ENCODE measurements around the gene MMGT1. TPM values are rescaled to one million over a fixed set of nuclear protein-coding genes. Genes with fewer than 3 reads are reported as not detected.

MMGT1 gene
- total RNA-seq = 10 to 100 TPM; 19.1 to 27.1 (median 23.6) TPM
- 10 to 100 TPM; 12.1 to 30.3 TPM for polyA plus RNA-seq
- long read RNA-seq, donor 1, transcript MMGT1-201 (4 exons, 3,738 nt) = major isoform, 6 of 9 reads
- long read RNA-seq, donor 1, partial matches to known transcripts = 0 of 9 reads
- long read RNA-seq, donor 1, other reads (novel, unspliced or antisense) = 3 of 9 reads
- long read RNA-seq, donor 2, partial matches to known transcripts = 0 of 4 reads
- long read RNA-seq, donor 2, other reads (novel, unspliced or antisense) = 0 of 4 reads
- long read RNA-seq, donor 3, transcript MMGT1-201 (4 exons, 3,738 nt) = major isoform, 16 of 18 reads
- long read RNA-seq, donor 3, partial matches to known transcripts = 0 of 18 reads
- long read RNA-seq, donor 3, other reads (novel, unspliced or antisense) = 2 of 18 reads

- Histone ChIP-seq H3K4me1 (ENCODE audit: insufficient read depth) (no peaks in the 10 kb centered on the region), H3K36me3 (no peaks in the 10 kb centered on the region), H3K27ac (peak within 1 kb of the TSS; percentile 47 to 77), H3K27me3 (no peaks in the 10 kb centered on the region), H3K4me3 (peak within 1 kb of the TSS; percentile 66), H3K9me3 (no peaks in the 10 kb centered on the region)
- intact Hi-C loops (cut with DNase I) = no loop called here
- 34 to 51% (median 38%) methylated on average over 40 to 62 of the region's 65 CpGs for WGBS, 3 donors
- TF ChIP-seq EP300 (IDR thresholded peaks at IDR 0.05) = peak; percentile 31
- TF ChIP-seq CTCF (IDR thresholded peaks at IDR 0.05) = peak in 2 of 3 donors; percentile 10 to 18
- peak; percentile 56 for TF ChIP-seq POLR2A (IDR thresholded peaks at IDR 0.05)
- DNase-seq = peak; percentile 84 to 88 (median 85)
Observed at GRCh38 chrX:135973548-135974278, at the start of gene MMGT1. MMGT1 (minus strand) TSS chrX:135973988; CDS start chrX:135973675, 313 bp downstream.

- WGBS, 3 donors = 36 to 51% (median 47%) methylated on average over 1 of the region's 1 CpG
- Histone ChIP-seq H3K27me3 (no peaks in the 10 kb centered on the region), H3K27ac (no peak overlapping the region), H3K4me3 (no peak overlapping the region), H3K4me1 (ENCODE audit: insufficient read depth) (no peaks in the 10 kb centered on the region), H3K9me3 (no peaks in the 10 kb centered on the region), H3K36me3 (no peaks in the 10 kb centered on the region)
- intact Hi-C loops (cut with DNase I) = loop anchor here in 1 of 4 donors (10.0 kb wide), 1 partner anchor 143 kb away; no protein-coding TSS in a partner anchor
- TF ChIP-seq CTCF (IDR thresholded peaks at IDR 0.05) (no peak), POLR2A (IDR thresholded peaks at IDR 0.05) (no peak), EP300 (IDR thresholded peaks at IDR 0.05) (no peak)
- no peak for DNase-seq
Observed at GRCh38 chrX:136021903-136022302, 48.1 kb upstream of the MMGT1 start.

- intact Hi-C loops (cut with DNase I) = loop anchor here in 1 of 4 donors (10.0 kb wide), 1 partner anchor 144 kb away; no protein-coding TSS in a partner anchor
- H3K9me3 ChIP-seq = no peaks in the 10 kb centered on the region
Observed at GRCh38 chrX:136021160-136021559, 47.4 kb upstream of the MMGT1 start.

More at GRCh38 chrX:136021160-136021559, 47.4 kb upstream of the MMGT1 start:
- Histone ChIP-seq H3K36me3 (no peaks in the 10 kb centered on the region), H3K27me3 (no peaks in the 10 kb centered on the region), H3K27ac (no peak overlapping the region), H3K4me3 (no peak overlapping the region), H3K4me1 (ENCODE audit: insufficient read depth) (no peaks in the 10 kb centered on the region)
- TF ChIP-seq POLR2A (IDR thresholded peaks at IDR 0.05) (no peak), EP300 (IDR thresholded peaks at IDR 0.05) (no peak), CTCF (IDR thresholded peaks at IDR 0.05) (no peak)
- WGBS, 3 donors = 85 to 91% (median 89%) methylated on average over 1 of the region's 1 CpG
- no peak for DNase-seq
